ENCODE results near the gene GIGYF2. TPM values are rescaled to one million over a fixed set of nuclear protein-coding genes. Genes with fewer than 3 reads are reported as not detected.
"Not testable (repeated sequence)": the region's sequence is repeated elsewhere in the genome, so short reads cannot be mapped to it uniquely, and the experiment has no call there.

Gene GIGYF2
- total RNA-seq, 1 donor from 2014 or later = 59.9 TPM

- intact Hi-C loops (cut with micrococcal nuclease) = no loop called here
- peak; percentile 65 for DNase-seq
- H3K27ac ChIP-seq (replicated peaks) = peak overlapping the region; percentile 58
- H3K4me3 ChIP-seq = no peak overlapping the region
- TF ChIP-seq CTCF (IDR thresholded peaks at IDR 0.05; ENCODE audit: borderline replicate concordance) = peak; percentile 30
- no peaks in the 10 kb centered on the region for H3K36me3 ChIP-seq
- peaks cover 4% of the 10 kb centered on the region for H3K9me3 ChIP-seq (replicated peaks)
- no peaks in the 10 kb centered on the region for H3K27me3 ChIP-seq (ENCODE audit: low read depth)
- H3K4me1 ChIP-seq = peaks cover 9% of the 10 kb centered on the region
Measured at GRCh38 chr2:232689152-232689910, 7.8 kb upstream of the GIGYF2 start.

GRCh38 chr2:232691117-232691516, 6.0 kb upstream of the GIGYF2 start:
- H3K4me3 ChIP-seq; H3K27me3 ChIP-seq (ENCODE audit: low read depth); intact Hi-C loops (cut with micrococcal nuclease); H3K27ac ChIP-seq (replicated peaks); H3K9me3 ChIP-seq (replicated peaks); H3K4me1 ChIP-seq; DNase-seq; H3K36me3 ChIP-seq: not testable (repeated sequence)

GRCh38 chr2:232693344-232693743, 3.8 kb upstream of the GIGYF2 start:
- intact Hi-C loops (cut with micrococcal nuclease) = no loop called here
- Histone ChIP-seq H3K4me1 (peaks cover 26% of the 10 kb centered on the region), H3K9me3 (replicated peaks) (peaks cover 4% of the 10 kb centered on the region), H3K4me3 (no peak overlapping the region), H3K27ac (replicated peaks) (no peak overlapping the region), H3K36me3 (no peaks in the 10 kb centered on the region), H3K27me3 (ENCODE audit: low read depth) (no peaks in the 10 kb centered on the region)
- TF ChIP-seq CTCF (IDR thresholded peaks at IDR 0.05; ENCODE audit: borderline replicate concordance) = no peak
- DNase-seq = no peak

- intact Hi-C loops (cut with micrococcal nuclease) = no loop called here
- DNase-seq = no peak
- peak overlapping the region; percentile 92 for H3K27ac ChIP-seq (replicated peaks)
- TF ChIP-seq CTCF (IDR thresholded peaks at IDR 0.05; ENCODE audit: borderline replicate concordance) = no peak
- H3K36me3 ChIP-seq = no peaks in the 10 kb centered on the region
- H3K4me1 ChIP-seq = peaks cover 50% of the 10 kb centered on the region
- H3K27me3 ChIP-seq (ENCODE audit: low read depth) = no peaks in the 10 kb centered on the region
- H3K4me3 ChIP-seq = peak overlapping the region; percentile 94
- H3K9me3 ChIP-seq (replicated peaks) = no peaks in the 10 kb centered on the region
Measured at GRCh38 chr2:232696609-232697058, 497 bp upstream of the GIGYF2 start.

GRCh38 chr2:232697807-232698110, 628 bp downstream of the GIGYF2 start:
- Histone ChIP-seq H3K4me3 (peak overlapping the region; percentile 94), H3K4me1 (peaks cover 59% of the 10 kb centered on the region), H3K36me3 (no peaks in the 10 kb centered on the region), H3K9me3 (replicated peaks) (no peaks in the 10 kb centered on the region), H3K27ac (replicated peaks) (peak overlapping the region; percentile 92), H3K27me3 (ENCODE audit: low read depth) (no peaks in the 10 kb centered on the region)
- TF ChIP-seq CTCF (IDR thresholded peaks at IDR 0.05; ENCODE audit: borderline replicate concordance) = no peak
- DNase-seq = no peak
- intact Hi-C loops (cut with micrococcal nuclease) = no loop called here

- intact Hi-C loops (cut with micrococcal nuclease) = no loop called here
- Histone ChIP-seq H3K27ac (replicated peaks) (peak overlapping the region; percentile 92), H3K4me3 (peak overlapping the region; percentile 94), H3K9me3 (replicated peaks) (no peaks in the 10 kb centered on the region), H3K36me3 (peaks cover 4% of the 10 kb centered on the region), H3K27me3 (ENCODE audit: low read depth) (no peaks in the 10 kb centered on the region), H3K4me1 (peaks cover 65% of the 10 kb centered on the region)
- no peak for DNase-seq
- TF ChIP-seq CTCF (IDR thresholded peaks at IDR 0.05; ENCODE audit: borderline replicate concordance) = no peak
Measured at GRCh38 chr2:232698556-232699091, 1.5 kb downstream of the GIGYF2 start.
